ENCODE results near the gene RAB1A.

Gene RAB1A

DNA sequence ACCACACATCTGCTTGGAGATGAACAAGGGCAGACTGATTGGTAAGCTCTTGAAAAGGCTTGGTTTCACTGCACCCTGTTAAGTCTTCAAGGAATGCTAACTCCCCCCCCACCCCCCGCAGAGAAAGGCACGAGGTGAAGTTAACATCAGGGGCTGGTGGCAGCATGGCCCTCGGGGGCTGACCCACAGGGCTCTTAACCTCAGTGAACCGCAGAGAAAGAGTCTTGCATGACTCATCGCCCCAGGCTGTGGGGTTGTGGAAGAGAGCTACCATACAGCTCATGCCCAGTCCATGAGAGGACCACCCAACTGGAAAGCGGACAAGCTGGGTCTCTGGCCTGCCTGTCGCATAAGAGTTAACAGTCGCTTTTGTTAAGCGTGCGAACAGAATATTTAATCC lies 84.3 kb downstream of the RAB1A start:
- no peak for TF ChIP-seq FOXP2 (optimal IDR thresholded peaks at IDR 0.05; ENCODE audit: control extremely low read depth, extremely low read length, insufficient read depth)
- no peak for TF ChIP-seq EZH2 (IDR thresholded peaks at IDR 0.05)
- no peak for TF ChIP-seq POLR2AphosphoS5 (IDR thresholded peaks at IDR 0.05; ENCODE audit: borderline replicate concordance, low read depth, low read length)
- Histone ChIP-seq H3K36me3 (ENCODE audit: insufficient read depth, low read length) (no peaks in the 10 kb centered on the region), H3K9me3 (ENCODE audit: low read depth, low read length) (no peaks in the 10 kb centered on the region), H3K4me3 (no peak overlapping the region), H3K27ac (no peak overlapping the region), H3K9ac (ENCODE audit: insufficient read length) (no peak overlapping the region)
- DNase-seq (ENCODE audit: low read depth, low spot score) = no peak

GRCh38 chr2:65044097-65044735 lies 85.7 kb downstream of the RAB1A start:
- Histone ChIP-seq H3K27ac (no peak overlapping the region), H3K36me3 (ENCODE audit: insufficient read depth, low read length) (no peaks in the 10 kb centered on the region), H3K9me3 (ENCODE audit: low read depth, low read length) (no peaks in the 10 kb centered on the region), H3K4me3 (no peak overlapping the region), H3K9ac (ENCODE audit: insufficient read length) (no peak overlapping the region)
- DNase-seq (ENCODE audit: low read depth, low spot score) = no peak
- TF ChIP-seq EZH2 (IDR thresholded peaks at IDR 0.05) (no peak), FOXP2 (optimal IDR thresholded peaks at IDR 0.05; ENCODE audit: control extremely low read depth, extremely low read length, insufficient read depth) (no peak), POLR2AphosphoS5 (IDR thresholded peaks at IDR 0.05; ENCODE audit: borderline replicate concordance, low read depth, low read length) (no peak)

GRCh38 chr2:65043001-65043400 lies 86.9 kb downstream of the RAB1A start:
- no peaks in the 10 kb centered on the region for H3K36me3 ChIP-seq (ENCODE audit: insufficient read depth, low read length)
- no peak for TF ChIP-seq POLR2AphosphoS5 (IDR thresholded peaks at IDR 0.05; ENCODE audit: borderline replicate concordance, low read depth, low read length)
- TF ChIP-seq FOXP2 (optimal IDR thresholded peaks at IDR 0.05; ENCODE audit: control extremely low read depth, extremely low read length, insufficient read depth) = no peak
- TF ChIP-seq EZH2 (IDR thresholded peaks at IDR 0.05) = no peak
- DNase-seq (ENCODE audit: low read depth, low spot score) = no peak
- no peak overlapping the region for H3K27ac ChIP-seq
- no peak overlapping the region for H3K9ac ChIP-seq (ENCODE audit: insufficient read length)
- H3K4me3 ChIP-seq = no peak overlapping the region
- no peaks in the 10 kb centered on the region for H3K9me3 ChIP-seq (ENCODE audit: low read depth, low read length)

DNA sequence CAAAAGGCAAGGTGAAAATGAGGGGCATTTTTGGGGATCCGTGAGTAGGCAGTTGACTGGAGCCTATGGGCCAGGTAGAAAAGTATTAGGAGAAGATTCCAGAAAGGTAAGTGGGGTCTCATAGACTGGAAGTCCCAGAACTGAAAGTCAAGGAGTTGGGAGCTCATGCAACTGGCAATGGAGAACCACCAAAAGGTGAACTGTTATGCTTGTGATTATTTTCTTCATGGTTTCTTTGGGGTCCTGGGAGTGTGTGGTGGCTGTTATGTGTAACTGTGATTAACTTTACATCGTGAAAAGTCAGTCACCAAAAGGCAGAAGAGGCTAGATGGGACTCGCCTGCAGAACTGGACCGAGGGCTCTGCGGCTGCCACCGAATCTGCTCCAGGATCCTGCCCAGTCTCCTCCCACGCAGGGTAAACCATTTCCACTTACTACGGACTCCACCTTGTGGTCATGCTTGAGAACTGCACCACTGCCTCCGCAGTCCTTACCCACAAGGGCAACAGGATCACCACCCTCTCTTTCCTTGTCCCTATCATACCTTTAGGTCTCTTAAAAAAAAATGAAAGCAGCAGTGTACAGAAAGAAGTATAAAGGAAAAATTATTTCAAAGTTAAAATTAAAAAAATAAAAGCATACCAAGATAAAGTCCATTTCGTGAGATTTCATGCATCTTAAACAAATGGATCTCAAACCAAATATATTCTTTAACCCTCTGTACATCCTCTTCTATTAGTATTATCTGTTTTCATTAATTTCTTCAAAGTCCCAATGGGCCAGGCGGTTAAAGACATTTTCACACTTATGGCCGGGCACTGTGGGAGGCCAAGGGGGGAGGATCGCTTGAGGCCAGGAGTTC lies 89.3 kb downstream of the RAB1A start:
- peak; percentile 50 for TF ChIP-seq FOXP2 (optimal IDR thresholded peaks at IDR 0.05; ENCODE audit: control extremely low read depth, extremely low read length, insufficient read depth)
- TF ChIP-seq EZH2 (IDR thresholded peaks at IDR 0.05) = no peak
- no peak for DNase-seq (ENCODE audit: low read depth, low spot score)
- Histone ChIP-seq H3K9ac (ENCODE audit: insufficient read length) (no peak overlapping the region), H3K4me3 (peak overlapping the region; percentile 41; the same call in 1 of the 2 replicates), H3K27ac (no peak overlapping the region), H3K36me3 (ENCODE audit: insufficient read depth, low read length) (no peaks in the 10 kb centered on the region), H3K9me3 (ENCODE audit: low read depth, low read length) (no peaks in the 10 kb centered on the region)

GRCh38 chr2:65039640-65040039 lies 90.3 kb downstream of the RAB1A start:
- no peak overlapping the region for H3K4me3 ChIP-seq
- no peaks in the 10 kb centered on the region for H3K9me3 ChIP-seq (ENCODE audit: low read depth, low read length)
- H3K9ac ChIP-seq (ENCODE audit: insufficient read length) = no peak overlapping the region
- H3K36me3 ChIP-seq (ENCODE audit: insufficient read depth, low read length) = no peaks in the 10 kb centered on the region
- no peak for DNase-seq (ENCODE audit: low read depth, low spot score)
- no peak overlapping the region for H3K27ac ChIP-seq
- TF ChIP-seq EZH2 (IDR thresholded peaks at IDR 0.05) (no peak), FOXP2 (optimal IDR thresholded peaks at IDR 0.05; ENCODE audit: control extremely low read depth, extremely low read length, insufficient read depth) (no peak), POLR2AphosphoS5 (IDR thresholded peaks at IDR 0.05; ENCODE audit: borderline replicate concordance, low read depth, low read length) (no peak)

DNA sequence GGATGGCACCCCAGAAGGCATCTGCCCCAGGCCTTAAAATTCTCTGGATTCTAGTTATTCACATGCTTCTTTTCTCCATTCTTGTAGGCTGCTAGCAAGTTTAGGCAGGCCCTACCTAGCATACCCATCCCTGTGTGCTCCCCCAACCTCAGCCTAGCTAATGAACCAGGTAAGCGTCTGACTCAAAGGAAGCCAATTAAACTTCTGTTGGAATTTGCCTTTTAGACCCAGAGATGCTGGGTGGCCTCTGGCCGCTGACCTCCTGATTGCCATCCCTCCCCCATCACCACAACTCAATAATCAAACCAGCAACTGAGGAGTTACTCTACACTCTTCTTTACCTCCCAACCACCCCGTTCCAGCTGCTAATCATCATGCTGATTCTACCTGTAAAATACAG lies 92.7 kb downstream of the RAB1A start:
- no peaks in the 10 kb centered on the region for H3K9me3 ChIP-seq (ENCODE audit: low read depth, low read length)
- H3K36me3 ChIP-seq (ENCODE audit: insufficient read depth, low read length) = no peaks in the 10 kb centered on the region
- no peak for DNase-seq (ENCODE audit: low read depth, low spot score)
- H3K27ac ChIP-seq = no peak overlapping the region
- no peak for TF ChIP-seq FOXP2 (optimal IDR thresholded peaks at IDR 0.05; ENCODE audit: control extremely low read depth, extremely low read length, insufficient read depth)
- TF ChIP-seq EZH2 (IDR thresholded peaks at IDR 0.05) = no peak
- TF ChIP-seq POLR2AphosphoS5 (IDR thresholded peaks at IDR 0.05; ENCODE audit: borderline replicate concordance, low read depth, low read length) = no peak
- H3K4me3 ChIP-seq = no peak overlapping the region
- H3K9ac ChIP-seq (ENCODE audit: insufficient read length) = no peak overlapping the region

Data from SK-N-MC (cell line).